K562 (cell line): ENCODE measurements around the gene TSGA10IP. TPM values are rescaled to one million over a fixed set of nuclear protein-coding genes. Genes with fewer than 3 reads are reported as not detected.
A peak's percentile ranks its signal among the peaks of the same experiment; 100 is the strongest.

Source experiments
- ATAC-seq: fragments of 200-7000 bp; cut with Tn5 transposase; 3 replicates; pipeline ENCODE4 v1.9.1; 2020; ENCODE audit warnings: moderate library complexity
- BruUV-seq: library from RNA; stranded (reverse); fragments of 400-500 nt; replicated peaks from 2 replicates; lab custom pipeline; 2021; lab: Mats Ljungman, UMichigan
- CTCF ChIA-PET: fragments of 300-600 bp; formaldehyde crosslinking; extraction: SDS; loops from one replicate; lab custom pipeline; 2021; ENCODE audit warnings: low intra/inter-chr PET ratio; lab: Yijun Ruan, JAX
- POLR2A ChIA-PET: fragments of 300-600, 350-650 bp; sonication (Branson Sonifier 250); formaldehyde crosslinking; extraction: SDS; loops from one replicate; lab custom pipeline; 2021; ENCODE audit warnings: antibody characterized with exemption, inconsistent platforms; lab: Yijun Ruan, JAX
- DNase-seq, 4 experiments: peaks; one replicate each; pipeline versions ENCODE4 v3.0.0 to v3.0.0-alpha.2; 2011 to 2018; ENCODE audit warnings: low spot score in 3 of 4, mixed read lengths in 3 of 4; ENCODE audit errors: extremely low read depth in 1 of 4
- FAIRE-seq: peaks from 2 replicates; lab custom pipeline; 2011; peaks lifted over from hg19 to GRCh38; lab: Jason Lieb, UNC
- H2AFZ ChIP-seq: 2 replicates; pipeline ENCODE4 v1.6.0; 2011; ENCODE audit warnings: low read depth, low read length, control low read depth, inconsistent platforms
- H3K27ac ChIP-seq: fragments of 200-600 bp; 3 replicates; pipeline ENCODE4 v1.8.0; 2011; ENCODE audit warnings: low read depth, mild to moderate bottlenecking, control low read depth, inconsistent platforms, low read length, moderate library complexity, mixed read lengths; ENCODE audit errors: extremely low read depth
- H3K27me3 ChIP-seq, 2 experiments: fragments of 300-600 bp in 1 of 2; 2 replicates in 1 of 2; 3 replicates in 1 of 2; pipeline versions ENCODE4 v1.6.0 to v1.8.0; 2011; ENCODE audit warnings: inconsistent platforms in 2 of 2, low read length in 2 of 2, mild to moderate bottlenecking in 1 of 2, mixed read lengths in 1 of 2, moderate library complexity in 1 of 2; ENCODE audit not compliant: control insufficient read depth in 2 of 2, insufficient read depth in 2 of 2
- H3K36me3 ChIP-seq: fragments of 300-600 bp; 3 replicates; pipeline ENCODE4 v1.8.0; 2011; ENCODE audit warnings: mild to moderate bottlenecking, low read length, inconsistent platforms; ENCODE audit not compliant: control insufficient read depth, insufficient read depth
- H3K4me1 ChIP-seq, 2 experiments: fragments of 200-600 bp in 1 of 2; replicated peaks in 1 of 2; 2 replicates in 1 of 2; 3 replicates in 1 of 2; pipeline versions ENCODE4 v1.5.1 to v1.8.0; 2011; ENCODE audit warnings: inconsistent platforms in 2 of 2, low read length in 2 of 2, mild to moderate bottlenecking in 1 of 2, mixed read lengths in 1 of 2, moderate library complexity in 1 of 2; ENCODE audit not compliant: control insufficient read depth in 2 of 2, insufficient read depth in 2 of 2
- H3K4me2 ChIP-seq: 2 replicates; pipeline ENCODE4 v1.6.1; 2011; ENCODE audit warnings: low read length, control low read depth, inconsistent platforms, mixed read lengths; ENCODE audit not compliant: insufficient read depth
- H3K4me3 ChIP-seq: fragments of 200-600 bp; sonication (generic), shearing (Covaris generic); 2 replicates; pipeline ENCODE4 v1.5.1; 2016; ENCODE audit warnings: control low read depth, inconsistent platforms
- H3K79me2 ChIP-seq: fragments of 200-600 bp; 3 replicates; pipeline ENCODE4 v1.8.0; 2011; ENCODE audit warnings: low read length, inconsistent platforms; ENCODE audit not compliant: control insufficient read depth, insufficient read depth
- H3K9ac ChIP-seq, 2 experiments: 2 replicates each; pipeline versions ENCODE4 v1.6.0 to v1.6.1; 2011; ENCODE audit warnings: low read depth in 2 of 2, low read length in 2 of 2, control low read depth in 1 of 2, inconsistent platforms in 1 of 2, mild to moderate bottlenecking in 1 of 2, mixed read lengths in 1 of 2; ENCODE audit not compliant: insufficient read depth in 1 of 2
- H3K9me1 ChIP-seq: one replicate; pipeline ENCODE4 v1.6.0; 2011; ENCODE audit warnings: inconsistent platforms, mild to moderate bottlenecking, low read length, moderate library complexity; ENCODE audit not compliant: control insufficient read depth, insufficient read depth
- H3K9me3 ChIP-seq: replicated peaks from 2 replicates; pipeline ENCODE4 v1.5.1; 2011; ENCODE audit warnings: low read depth, low read length, inconsistent platforms; ENCODE audit not compliant: control insufficient read depth, insufficient read depth
- H4K20me1 ChIP-seq: replicated peaks from 2 replicates; pipeline ENCODE4 v1.6.1; 2011; ENCODE audit warnings: low read length, inconsistent platforms, mixed read lengths; ENCODE audit not compliant: control insufficient read depth, insufficient read depth
- ARNT ChIP-seq, 2 experiments: fragments of 450-650 bp; IDR thresholded peaks; 2 replicates each; pipeline ENCODE4 v1.6.1; 2016; ENCODE audit warnings: mild to moderate bottlenecking in 1 of 2
- CHD2 ChIP-seq: IDR thresholded peaks from 2 replicates; pipeline ENCODE4 v1.6.1; 2011; ENCODE audit warnings: low read depth, low read length
- GTF2E2 ChIP-seq: fragments of 200-800 bp; sonication (Bioruptor generic); IDR thresholded peaks from 2 replicates; pipeline ENCODE4 v1.6.1; 2016; ENCODE audit warnings: missing genetic modification characterization, missing compliant biosample characterization
- JUNB ChIP-seq: fragments of 450-650 bp; formaldehyde crosslinking; conservative IDR thresholded peaks from 2 replicates; pipeline ENCODE4 v1.4.0; 2020; ENCODE audit warnings: mild to moderate bottlenecking
- KLF6 ChIP-seq: fragments of 250-450 bp; sonication (Bioruptor Pico); IDR thresholded peaks from 2 replicates; pipeline ENCODE4 v1.4.0; 2020; ENCODE audit warnings: mild to moderate bottlenecking, moderate library complexity, borderline replicate concordance
- MTA3 ChIP-seq: fragments of 450-650 bp; formaldehyde crosslinking; IDR thresholded peaks from 2 replicates; pipeline ENCODE4 v1.6.1; 2017; ENCODE audit warnings: mild to moderate bottlenecking, borderline replicate concordance
- MYC ChIP-seq, 2 experiments: fragments of 250-450 bp in 1 of 2; sonication (Bioruptor Pico) in 1 of 2; IDR thresholded peaks; 2 replicates each; pipeline versions ENCODE4 v1.5.1 to v1.6.1; 2012 to 2021; ENCODE audit warnings: low read depth in 2 of 2, borderline replicate concordance in 1 of 2, improper control_type of control experiment in 1 of 2, low read length in 1 of 2, mild to moderate bottlenecking in 1 of 2, moderate library complexity in 1 of 2
- MYNN ChIP-seq, 2 experiments: sonication (generic); formaldehyde crosslinking in 1 of 2; IDR thresholded peaks; 2 replicates each; pipeline versions ENCODE4 v1.5.0 to v1.6.1; 2016 to 2020; ENCODE audit warnings: antibody characterized with exemption in 1 of 2, missing genetic modification reagents in 1 of 2
- NR2C2 ChIP-seq, 2 experiments: fragments of 200-800 bp in 1 of 2; sonication (Bioruptor generic) in 1 of 2; sonication (generic) in 1 of 2; formaldehyde crosslinking in 1 of 2; IDR thresholded peaks; 2 replicates each; pipeline versions ENCODE4 v1.6.1 to v1.8.0; 2016 to 2022; ENCODE audit warnings: mild to moderate bottlenecking in 1 of 2, missing compliant biosample characterization in 1 of 2, missing genetic modification characterization in 1 of 2, missing genetic modification reagents in 1 of 2
- POLR2AphosphoS5 ChIP-seq: IDR thresholded peaks from 2 replicates; pipeline ENCODE4 v1.6.1; 2011; ENCODE audit warnings: mild to moderate bottlenecking, low read depth, low read length, moderate library complexity; ENCODE audit not compliant: control insufficient read depth, insufficient read depth
- POLR2G ChIP-seq: fragments of 200-400 bp; formaldehyde crosslinking; IDR thresholded peaks from 2 replicates; pipeline ENCODE4 v1.6.1; 2017; ENCODE audit warnings: low read depth, mild to moderate bottlenecking, antibody characterized with exemption, low read length, moderate library complexity
- PURB ChIP-seq: sonication (generic); formaldehyde crosslinking; IDR thresholded peaks from 2 replicates; pipeline ENCODE4 v1.9.0; 2021; ENCODE audit warnings: low read depth, mild to moderate bottlenecking, missing genetic modification reagents
- RBFOX2 ChIP-seq: fragments of 200-400 bp; formaldehyde crosslinking; IDR thresholded peaks from 2 replicates; pipeline ENCODE4 v1.6.1; 2017; ENCODE audit warnings: low read depth, mild to moderate bottlenecking, low read length, moderate library complexity
- RBM22 ChIP-seq: fragments of 200-400 bp; formaldehyde crosslinking; IDR thresholded peaks from 2 replicates; pipeline ENCODE4 v1.6.1; 2018; ENCODE audit warnings: low read length, low read depth; ENCODE audit not compliant: poor library complexity, severe bottlenecking
- SMARCA5 ChIP-seq: fragments of 450-650 bp; IDR thresholded peaks from 2 replicates; pipeline ENCODE4 v1.6.1; 2016
- THRAP3 ChIP-seq: fragments of 450-650 bp; IDR thresholded peaks from 2 replicates; pipeline ENCODE4 v1.6.1; 2016; ENCODE audit warnings: mild to moderate bottlenecking, inconsistent platforms, borderline replicate concordance
- TRIM25 ChIP-seq: fragments of 450-650 bp; IDR thresholded peaks from 2 replicates; pipeline ENCODE4 v1.7.0; 2016; ENCODE audit warnings: borderline replicate concordance
- ZNF263 ChIP-seq: sonication (generic); formaldehyde crosslinking; IDR thresholded peaks from 2 replicates; pipeline ENCODE4 v1.8.0; 2022; ENCODE audit warnings: mild to moderate bottlenecking, missing genetic modification reagents, borderline replicate concordance
- WGBS: fragments of 100-300 bp; shearing (Covaris generic); methylation state at CpG from one replicate; pipeline ENCODE4 v1.1.6; 2016; ENCODE audit warnings: low coverage, mixed read lengths; ENCODE audit not compliant: insufficient coverage; ENCODE audit errors: missing lambda C conversion rate; 5-methylcytosine and 5-hydroxymethylcytosine counted together
- in situ Hi-C: fragments of 300-500 bp; cut with MboI; formaldehyde crosslinking; loops from 4 replicates; pipeline ENCODE4 v1.15.0; 2018; ENCODE audit warnings: inconsistent platforms, mixed read lengths
- intact Hi-C: fragments of 100-400 bp; cut with micrococcal nuclease; formaldehyde crosslinking; loops from 2 replicates; pipeline ENCODE4 v1.14.2; 2022
- polyA plus RNA-seq, 8 experiments: library from polyadenylated mRNA; depleted of rRNA in 4 of 8; stranded (reverse) in 5 of 8; unstranded in 3 of 8; fragments of >200 nt; fragmentation: Nextera tagmentation in 2 of 8; fragmentation: Illumina TruSeq in 1 of 8; extraction: Ambion mirVana in 2 of 8; extraction: Trizol in 1 of 8; gene quantifications; 2 replicates each; pipeline versions ENCODE4 v1.2.1 to v1.2.3, GENCODE V29; 2011 to 2014; ENCODE audit warnings: inconsistent platforms in 1 of 8, missing spikeins in 1 of 8
- total RNA-seq, 7 experiments: library from RNA; depleted of rRNA in 6 of 7; stranded (reverse); fragments of >200 nt in 6 of 7; fragmentation: Illumina TruSeq in 2 of 7; extraction: Trizol in 2 of 7; gene quantifications; 2 replicates each; pipeline versions ENCODE4 v1.2.1 to v1.2.3, GENCODE V29; 2011 to 2021; ENCODE audit warnings: low replicate concordance in 1 of 7

TSGA10IP gene
- total and polyA plus RNA-seq, 9 of the 15 experiments (the other 6 are each of a cell fraction or from before 2014, with no cell fraction given), result not detected

DNA sequence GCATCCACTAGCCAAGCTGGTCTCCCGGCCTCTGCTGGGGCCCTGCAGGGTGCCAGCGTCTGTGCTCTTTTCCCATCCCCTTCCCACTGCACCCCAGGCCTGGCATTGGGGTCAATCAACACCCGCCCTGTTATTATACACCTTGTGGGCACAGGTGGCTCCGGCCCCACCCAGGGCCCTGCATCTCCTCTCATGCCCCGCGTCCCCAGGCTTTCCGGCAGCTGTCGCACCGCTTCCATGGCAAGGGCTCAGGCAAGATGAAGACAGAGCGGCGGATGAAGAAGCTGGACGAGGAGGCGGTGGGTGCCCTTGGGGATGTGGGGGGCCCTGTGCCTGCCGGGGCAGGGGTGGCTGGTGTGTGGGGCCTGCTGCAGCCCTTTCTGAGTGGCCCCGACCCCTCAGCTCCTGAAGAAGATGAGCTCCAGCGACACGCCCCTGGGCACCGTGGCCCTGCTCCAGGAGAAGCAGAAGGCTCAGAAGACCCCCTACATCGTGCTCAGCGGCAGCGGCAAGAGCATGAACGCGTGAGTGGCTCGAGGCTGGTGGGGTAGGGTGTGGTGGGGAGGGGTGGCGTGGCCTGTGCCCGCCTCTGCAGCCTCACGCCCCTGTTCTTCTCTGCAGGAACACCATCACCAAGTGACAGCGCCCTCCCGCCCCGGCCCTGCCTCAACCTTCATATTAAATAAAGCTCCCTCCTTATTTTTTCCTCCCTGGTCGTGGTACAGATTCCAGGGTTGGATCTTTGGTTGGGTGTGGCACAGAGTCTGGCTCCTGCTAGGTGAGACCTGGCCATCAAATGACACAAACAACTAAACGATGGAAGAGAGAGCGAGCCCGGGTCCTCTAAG lies 33.3 kb downstream of the TSGA10IP start:
- H4K20me1 ChIP-seq, result no peaks in the 10 kb centered on the region
- no peak for FAIRE-seq
- 0 out of 2 replicates have a peak, but pooled peaks have one; percentile 7 for TF ChIP-seq POLR2AphosphoS5
- TF ChIP-seq CHD2, result no peak
- TF ChIP-seq THRAP3, result no peak
- TF ChIP-seq ARNT (IDR thresholded peaks at IDR 0.05), result no peak
- no peak for TF ChIP-seq MTA3
- TF ChIP-seq SMARCA5, result no peak
- peak; percentile 50 for TF ChIP-seq RBFOX2
- no peak for TF ChIP-seq PURB
- no peak for TF ChIP-seq MYNN (IDR thresholded peaks at IDR 0.05)
- TF ChIP-seq MYNN (CRISPR knock-in tag; IDR thresholded peaks at IDR 0.05), result no peak
- TF ChIP-seq GTF2E2 (tag), result no peak
- TF ChIP-seq NR2C2 (CRISPR knock-in tag; IDR thresholded peaks at IDR 0.05), result no peak
- no peak for TF ChIP-seq NR2C2 (tag; IDR thresholded peaks at IDR 0.05)
- TF ChIP-seq TRIM25, result no peak
- TF ChIP-seq KLF6 (CRISPR knock-in tag), result no peak
- TF ChIP-seq POLR2G, result peak; percentile 39; the same call in 1 of the 2 replicates
- TF ChIP-seq RBM22, result peak; percentile 53
- no peak for TF ChIP-seq ZNF263 (CRISPR knock-in tag)
- no peak for TF ChIP-seq MYC (IDR thresholded peaks at IDR 0.05; ENCODE audit: low read depth, low read length)
- TF ChIP-seq MYC (CRISPR knock-in tag; IDR thresholded peaks at IDR 0.05; ENCODE audit: borderline replicate concordance, low read depth), result no peak
- TF ChIP-seq JUNB (CRISPR knock-in tag), result no peak
- TF ChIP-seq, all 486 proteins: peak for 4
- Histone ChIP-seq H3K9me1 (no peaks in the 10 kb centered on the region), H3K27me3 (no peaks in the 10 kb centered on the region), H3K79me2 (no peaks in the 10 kb centered on the region), H3K9ac (0 out of 4 replicates have a peak overlapping the region, but pooled peaks of 1 of the 2 experiments have one; percentile 32), H3K36me3 (peaks cover 41% of the 10 kb centered on the region; the same call in 2 of the 3 replicates), H3K9me3 (no peaks in the 10 kb centered on the region), H2AFZ (no peak overlapping the region), H3K4me3 (no peak overlapping the region), H3K4me2 (no peak overlapping the region), H3K4me1 (peaks cover 0 to 26% of the 10 kb centered on the region in 2 experiments; a peak in 2 of 5 replicates), H3K27ac (no peak overlapping the region)
- 93% methylated on average over 23 of the region's 34 CpGs for WGBS
- ATAC-seq (no peak), DNase-seq (no peak)
- ChIA-PET POLR2A (interaction anchor here (0.5 to 1.0 kb wide), 4 partner anchors 77 to 133 kb away, joined by 3 to 4 read pairs (median 3); no protein-coding TSS in a partner anchor), CTCF (no interaction called here)
- no TSS peak for BruUV-seq
- in situ Hi-C loops, result no loop called here
- intact Hi-C loops, result no loop called here
